ENCODE data around the gene CMIP.

Gene CMIP

DNA sequence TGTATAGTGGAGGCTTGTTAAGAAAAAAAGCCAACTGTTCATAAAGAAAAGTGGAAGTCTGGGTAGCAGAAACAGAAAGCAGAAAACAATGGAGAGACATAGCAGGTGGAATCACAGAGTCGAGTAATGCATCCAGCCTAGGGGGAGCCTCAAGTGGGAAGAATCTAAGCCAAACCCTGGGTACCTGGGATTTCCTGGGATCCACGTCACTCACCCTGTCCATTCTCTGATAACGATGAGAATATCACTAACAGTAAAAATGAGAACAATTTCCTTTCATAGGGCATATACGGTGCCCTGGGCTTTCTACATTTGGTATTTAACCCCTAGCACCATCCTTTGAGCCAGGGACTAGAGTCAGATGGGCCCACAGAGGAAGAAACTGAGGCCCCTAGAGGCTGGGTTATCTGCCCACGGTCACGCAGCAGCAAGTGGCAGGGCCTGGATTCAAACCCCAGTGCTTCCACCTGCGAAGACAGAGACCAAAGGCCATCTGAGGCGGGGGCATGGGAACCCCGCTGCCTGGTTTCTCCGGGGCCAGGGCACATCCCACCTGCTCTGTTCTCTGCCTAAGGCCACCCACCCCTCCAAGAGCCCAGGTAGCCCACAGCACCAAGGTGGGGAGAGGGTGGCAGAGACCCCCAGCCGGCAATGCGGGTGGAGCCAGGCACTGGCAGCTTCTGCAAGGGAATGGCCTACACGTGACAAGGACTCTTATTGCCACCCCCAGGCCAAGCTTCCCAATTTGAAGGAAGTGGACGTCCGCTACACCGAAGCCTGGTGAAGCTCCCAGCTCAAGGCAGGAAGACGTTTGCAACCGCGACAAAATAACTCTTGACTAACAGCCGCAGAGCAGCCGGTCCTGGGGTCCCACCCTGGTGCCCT lies 264.6 kb downstream of the CMIP start:
- TF ChIP-seq CTCF (IDR thresholded peaks at IDR 0.05; ENCODE audit: low read depth, low read length), result no peak

GRCh38 chr16:81710044-81710443 lies 265.4 kb downstream of the CMIP start:
- no peak overlapping the region for H3K4me3 ChIP-seq (ENCODE audit: low read depth, low read length)
- TF ChIP-seq CTCF (IDR thresholded peaks at IDR 0.05; ENCODE audit: low read depth, low read length), result no peak

More for the DNA sequence above, 264.6 kb downstream of the CMIP start:
- H3K4me3 ChIP-seq (ENCODE audit: low read depth, low read length), result no peak overlapping the region

- no peak for TF ChIP-seq CTCF (IDR thresholded peaks at IDR 0.05; ENCODE audit: low read depth, low read length)
- H3K4me3 ChIP-seq (ENCODE audit: low read depth, low read length), result no peak overlapping the region
Measured at GRCh38 chr16:81710596-81710995, 266.0 kb downstream of the CMIP start.

- H3K4me3 ChIP-seq (ENCODE audit: low read depth, low read length), result no peak overlapping the region
- no peak for TF ChIP-seq CTCF (IDR thresholded peaks at IDR 0.05; ENCODE audit: low read depth, low read length)
Measured at GRCh38 chr16:81711657-81712319, 267.2 kb downstream of the CMIP start.

- H3K4me3 ChIP-seq (ENCODE audit: low read depth, low read length), result no peak overlapping the region
- no peak for TF ChIP-seq CTCF (IDR thresholded peaks at IDR 0.05; ENCODE audit: low read depth, low read length)
Measured at GRCh38 chr16:81712681-81713080, 268.1 kb downstream of the CMIP start.

- no peak for TF ChIP-seq CTCF (IDR thresholded peaks at IDR 0.05; ENCODE audit: low read depth, low read length)
- H3K4me3 ChIP-seq (ENCODE audit: low read depth, low read length), result no peak overlapping the region
Measured at GRCh38 chr16:81713295-81713772, 268.7 kb downstream of the CMIP start.

DNA sequence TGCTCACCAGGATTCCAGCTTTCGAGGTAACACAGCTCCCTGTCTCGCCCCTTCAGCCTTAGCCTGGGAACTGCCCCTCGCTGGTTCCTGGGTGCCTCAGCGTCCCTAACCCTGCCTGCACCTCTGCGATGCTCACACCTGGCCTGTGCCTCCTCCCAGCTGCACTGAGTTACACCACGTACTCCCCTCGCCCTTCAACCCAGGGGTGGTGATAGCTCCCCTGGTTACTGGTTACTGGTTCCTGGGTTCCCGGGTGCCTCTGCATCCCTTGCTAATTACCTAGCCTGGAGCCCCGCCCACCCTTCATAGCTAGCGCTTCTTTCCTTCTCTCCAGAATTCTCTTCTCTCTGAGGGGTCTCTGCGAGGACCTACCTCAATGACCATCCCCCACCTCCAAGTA lies 269.2 kb downstream of the CMIP start:
- TF ChIP-seq CTCF (IDR thresholded peaks at IDR 0.05; ENCODE audit: low read depth, low read length), result no peak
- no peak overlapping the region for H3K4me3 ChIP-seq (ENCODE audit: low read depth, low read length)
